Right renal cortex interstitium (tissue), 3 donors: ENCODE results near the gene ZNF253. TPM values are rescaled to one million over a fixed set of nuclear protein-coding genes. Genes with fewer than 3 reads are reported as not detected.
"Not testable (repeated sequence)": the region's sequence is repeated elsewhere in the genome, so short reads cannot be mapped to it uniquely, and the experiment has no call there.

Experiments used
- DNase-seq, 3 donors: peaks; one replicate each; pipeline ENCODE4 v3.0.0-alpha.2; 2013; ENCODE audit warnings: low read depth in 3 of 3, low spot score in 2 of 3
- polyA plus RNA-seq, 3 donors: library from polyadenylated mRNA; unstranded; fragments of 120-200 nt; gene quantifications; one replicate each; pipeline ENCODE4 v1.2.1, GENCODE V29; 2013; ENCODE audit not compliant: insufficient read length in 3 of 3

The ZNF253 gene
- polyA plus RNA-seq, 3 donors: 35.5 to 37.8 (median 36.6) TPM

DNA sequence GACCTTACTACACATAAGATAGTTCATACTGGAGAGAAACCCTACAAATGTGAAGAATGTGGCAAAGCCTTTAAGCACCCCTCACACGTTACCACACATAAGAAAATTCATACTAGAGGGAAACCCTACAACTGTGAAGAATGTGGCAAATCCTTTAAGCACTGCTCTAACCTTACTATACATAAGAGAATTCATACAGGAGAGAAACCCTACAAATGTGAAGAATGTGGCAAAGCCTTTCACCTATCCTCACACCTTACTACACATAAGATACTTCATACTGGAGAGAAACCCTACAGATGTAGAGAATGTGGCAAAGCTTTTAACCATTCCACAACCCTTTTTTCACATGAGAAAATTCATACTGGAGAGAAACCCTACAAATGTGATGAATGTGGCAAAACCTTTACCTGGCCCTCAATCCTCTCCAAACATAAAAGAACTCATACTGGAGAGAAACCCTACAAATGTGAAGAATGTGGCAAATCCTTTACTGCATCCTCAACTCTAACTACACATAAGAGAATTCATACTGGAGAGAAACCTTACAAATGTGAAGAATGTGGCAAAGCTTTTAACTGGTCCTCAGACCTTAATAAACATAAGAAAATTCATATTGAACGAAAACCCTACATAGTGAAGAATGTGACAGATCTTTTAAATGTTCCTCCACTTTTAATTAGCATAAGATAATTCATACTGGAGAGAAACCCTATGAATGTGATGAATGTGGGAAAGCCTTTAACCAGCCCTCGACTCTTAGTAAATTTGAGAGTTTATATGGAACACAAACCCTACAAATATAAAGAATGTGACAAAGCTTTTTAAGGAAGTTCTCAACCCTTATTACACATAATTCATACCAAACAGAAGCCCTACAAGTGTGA is 26.6 kb downstream of the ZNF253 start:
- DNase-seq: not testable (repeated sequence)

DNA sequence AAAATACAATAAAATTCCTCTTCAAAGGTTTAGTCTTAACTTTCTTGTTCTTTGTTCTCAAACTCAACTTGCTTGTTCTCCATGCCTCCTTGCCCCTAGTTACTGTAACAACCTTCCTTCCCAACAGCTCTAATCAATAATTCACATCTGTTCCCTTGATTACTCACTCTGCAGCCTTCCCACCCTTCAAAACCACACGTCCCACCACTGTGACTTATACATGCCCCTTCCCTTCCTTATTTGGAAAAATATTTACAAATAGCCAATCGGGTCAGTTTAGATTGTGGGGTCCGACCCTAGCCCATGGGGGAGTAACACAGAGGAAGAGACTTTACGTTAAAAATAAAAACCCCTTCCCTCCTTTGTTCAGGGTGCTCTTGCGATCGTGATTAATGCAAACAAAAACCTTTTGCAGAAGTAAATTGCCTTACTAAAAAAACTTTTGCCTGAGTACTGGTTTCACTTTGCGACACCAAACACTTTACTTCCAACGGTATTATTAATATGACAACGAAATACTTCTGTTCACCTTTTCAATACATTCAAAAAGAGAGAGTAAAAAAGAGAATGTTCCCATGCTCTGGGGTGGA is 34.6 kb downstream of the ZNF253 start:
- no peak for DNase-seq

DNA sequence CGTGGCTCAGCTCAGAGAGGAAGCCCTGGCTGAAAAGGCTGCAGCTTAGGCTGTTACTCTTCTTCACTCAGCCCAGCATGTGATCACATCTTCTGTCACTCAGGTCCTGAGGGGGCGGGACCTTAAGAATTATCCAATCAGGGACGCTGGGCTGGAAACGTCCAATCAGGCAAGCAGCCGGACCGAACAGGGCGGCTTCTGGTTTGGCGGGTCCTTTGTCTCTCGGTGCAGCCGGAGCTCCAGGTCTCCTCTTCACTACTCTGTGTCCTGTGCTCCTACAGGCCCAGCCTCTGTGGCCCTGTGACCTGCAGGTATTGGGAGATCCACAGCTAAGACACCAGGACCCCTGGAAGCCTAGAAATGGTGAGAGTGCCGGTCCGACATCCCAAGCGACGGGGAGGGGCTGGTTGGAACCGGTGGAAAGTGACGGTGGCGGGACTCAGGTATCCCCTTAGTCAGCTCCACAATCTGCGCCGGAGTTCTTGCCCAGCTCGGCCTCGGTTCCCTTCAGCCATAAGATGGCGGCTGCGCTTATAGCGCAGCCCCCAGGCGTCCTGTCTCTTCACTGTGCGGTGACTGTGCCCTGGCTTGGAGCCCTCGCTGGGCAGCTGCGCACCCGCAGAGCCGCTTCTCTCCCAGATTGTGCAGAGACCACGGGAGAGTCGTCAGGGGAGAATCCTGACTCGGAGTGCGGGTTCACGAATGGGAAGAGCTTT is 35.2 kb downstream of the ZNF253 start, which contains the start of gene ZNF93:
TSS of gene ZNF93 (plus strand) at position 218 of the 716 bp plus-strand sequence. CDS start at position 361, 143 bp downstream.
- DNase-seq: peak; percentile 92 to 96 (median 95)

DNA sequence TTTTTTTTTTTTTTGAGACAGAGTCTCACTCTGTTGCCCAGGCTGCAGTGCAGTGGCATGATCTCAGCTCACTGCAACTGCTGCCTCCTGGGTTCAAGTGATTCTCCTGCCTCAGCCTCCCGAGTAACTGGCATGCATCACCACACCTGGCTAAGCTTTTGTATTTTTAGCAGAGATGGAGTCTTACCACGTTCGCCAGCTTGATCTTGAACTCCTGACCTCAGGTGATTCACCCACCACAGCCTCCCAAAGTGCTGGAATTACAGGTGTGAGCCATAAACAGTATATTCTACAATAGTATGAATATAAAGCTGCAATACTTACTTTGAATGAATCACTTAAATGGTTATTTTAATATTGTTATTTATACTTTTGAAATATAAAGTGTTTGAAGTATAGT is 41.9 kb downstream of the ZNF253 start:
- DNase-seq: not testable (repeated sequence)

DNA sequence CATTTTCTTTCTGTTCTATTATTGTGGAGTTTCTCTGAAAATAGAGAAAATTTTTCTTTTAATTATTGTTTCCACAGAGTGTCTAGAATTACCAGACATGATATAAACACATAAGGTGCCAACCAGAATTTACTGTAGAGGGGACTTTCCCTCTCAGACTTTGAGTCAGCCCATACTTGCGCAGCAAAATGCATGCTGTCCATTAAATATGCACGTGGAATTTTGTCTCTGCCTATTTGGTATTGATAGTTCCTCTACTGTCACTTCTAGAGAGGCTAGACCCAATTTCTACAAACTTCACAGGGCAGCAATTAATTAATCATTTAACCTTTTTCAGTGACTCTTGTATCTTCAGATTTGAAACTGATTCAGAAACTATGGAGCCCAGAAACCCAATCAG is 44.0 kb downstream of the ZNF253 start:
- no peak for DNase-seq

DNA sequence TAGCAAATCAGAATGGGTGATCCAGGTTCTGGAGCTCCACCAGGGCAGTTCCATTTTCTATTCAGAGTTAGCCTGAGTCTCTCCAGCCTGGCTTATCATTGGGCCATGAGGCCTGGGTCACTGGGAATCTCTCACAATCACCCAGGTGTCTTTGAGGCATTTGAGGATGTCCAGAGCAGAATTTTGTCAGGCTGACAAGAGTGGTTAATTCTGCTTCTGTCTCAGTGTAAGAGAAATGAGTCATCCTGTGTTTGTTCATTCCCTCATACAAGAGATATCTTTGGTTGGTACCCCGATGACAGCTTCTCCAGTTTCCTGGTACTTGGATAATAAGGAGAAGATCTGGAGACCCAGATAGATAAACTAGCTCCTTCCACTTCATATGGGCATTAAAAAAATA is 45.5 kb downstream of the ZNF253 start:
- no peak for DNase-seq

DNA sequence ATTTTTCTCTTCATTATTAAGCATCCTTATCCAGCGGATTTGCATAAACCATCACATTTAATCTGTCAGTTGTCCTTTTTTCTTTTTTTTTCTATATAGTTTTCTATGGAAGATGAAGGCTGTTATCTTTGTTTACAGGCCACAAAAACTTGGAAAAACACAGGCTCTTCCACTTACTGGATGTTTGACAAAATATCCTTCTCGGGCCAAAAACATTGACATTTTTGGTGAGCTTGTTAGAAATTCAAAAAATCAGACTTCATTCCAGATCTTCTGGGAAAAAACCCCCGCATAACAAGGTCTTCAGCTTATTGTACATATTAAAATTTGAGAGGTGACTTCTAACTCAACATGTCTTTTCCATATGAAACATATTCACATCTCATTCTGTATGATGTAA is 48.9 kb downstream of the ZNF253 start:
- no peak for DNase-seq

DNA sequence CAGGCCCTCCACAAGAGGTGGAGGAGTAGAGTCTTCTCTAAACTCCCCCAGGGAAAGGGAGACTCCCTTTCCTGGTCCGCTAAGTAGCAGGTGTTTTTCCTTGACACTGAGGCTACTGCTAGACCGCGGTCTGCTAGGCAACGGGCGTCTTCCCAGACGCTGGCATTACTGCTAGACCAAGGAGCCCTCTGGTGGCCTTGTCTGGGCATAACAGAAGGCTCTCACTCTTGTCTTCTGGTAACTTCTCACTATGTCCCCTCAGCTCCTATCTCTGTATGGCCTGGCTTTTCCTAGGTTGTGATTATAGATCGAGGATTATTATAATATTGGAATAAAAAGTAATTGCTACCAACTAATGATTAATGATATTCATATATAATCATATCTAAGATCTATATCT is 64.7 kb downstream of the ZNF253 start:
- DNase-seq: not testable (repeated sequence)

DNA sequence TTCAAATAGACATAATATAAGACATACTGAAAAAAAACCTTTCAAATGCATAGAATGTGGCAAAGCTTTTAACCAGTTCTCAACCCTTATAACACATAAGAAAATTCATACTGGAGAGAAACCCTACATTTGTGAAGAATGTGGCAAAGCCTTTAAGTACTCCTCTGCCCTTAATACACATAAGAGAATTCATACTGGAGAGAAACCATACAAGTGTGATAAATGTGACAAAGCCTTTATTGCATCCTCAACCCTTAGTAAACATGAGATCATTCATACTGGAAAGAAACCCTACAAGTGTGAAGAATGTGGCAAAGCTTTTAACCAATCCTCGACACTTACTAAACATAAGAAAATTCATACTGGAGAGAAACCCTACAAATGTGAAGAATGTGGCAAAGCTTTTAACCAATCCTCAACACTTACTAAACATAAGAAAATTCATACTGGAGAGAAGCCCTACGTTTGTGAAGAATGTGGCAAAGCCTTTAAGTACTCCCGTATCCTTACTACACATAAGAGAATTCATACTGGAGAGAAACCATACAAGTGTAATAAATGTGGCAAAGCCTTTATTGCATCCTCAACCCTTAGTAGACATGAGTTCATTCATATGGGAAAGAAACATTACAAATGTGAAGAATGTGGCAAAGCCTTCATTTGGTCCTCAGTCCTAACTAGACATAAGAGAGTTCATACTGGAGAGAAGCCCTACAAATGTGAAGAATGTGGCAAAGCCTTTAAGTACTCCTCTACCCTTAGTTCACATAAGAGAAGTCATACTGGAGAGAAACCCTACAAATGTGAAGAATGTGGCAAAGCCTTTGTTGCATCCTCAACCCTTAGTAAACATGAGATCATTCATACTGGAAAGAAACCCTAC is 68.0 kb downstream of the ZNF253 start:
- DNase-seq: not testable (repeated sequence)

DNA sequence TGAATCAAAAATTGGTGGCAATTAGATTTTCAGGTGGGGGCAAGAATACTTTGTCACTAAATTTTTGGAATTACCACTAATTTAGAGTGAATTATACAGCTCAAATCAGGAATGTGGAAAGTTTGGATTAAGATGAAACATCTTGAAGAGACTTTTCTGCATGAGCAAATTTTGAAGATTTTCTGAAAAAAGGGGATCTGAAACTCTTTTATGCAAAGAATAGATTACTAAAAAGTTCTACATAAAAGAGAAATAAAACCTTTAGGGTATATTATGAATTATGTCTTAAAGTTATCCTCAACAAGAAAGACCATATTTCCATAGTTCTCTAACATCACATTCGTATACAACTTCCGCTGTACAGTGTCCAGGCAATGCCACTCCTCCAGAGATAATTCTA is 71.7 kb downstream of the ZNF253 start:
- no peak for DNase-seq

DNA sequence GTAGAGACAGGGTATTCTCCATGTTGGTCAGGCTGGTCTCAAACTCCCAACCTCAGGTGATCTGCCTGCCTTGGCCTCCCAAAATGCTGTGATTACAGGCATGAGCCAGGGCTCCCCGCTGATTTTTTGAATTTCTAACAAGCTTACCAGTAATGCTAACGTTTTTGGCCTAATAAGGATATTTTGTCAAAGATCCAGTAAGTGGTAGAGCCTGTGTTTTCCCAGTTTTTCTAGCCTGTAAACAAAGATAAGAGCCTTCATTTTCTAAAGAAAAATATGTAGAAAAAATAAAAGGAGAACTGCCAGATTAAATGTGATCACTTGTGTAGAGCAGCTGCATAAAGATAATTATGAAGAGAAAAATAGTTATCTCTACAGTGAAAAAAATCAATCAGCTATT is 72.8 kb downstream of the ZNF253 start:
- no peak for DNase-seq

DNA sequence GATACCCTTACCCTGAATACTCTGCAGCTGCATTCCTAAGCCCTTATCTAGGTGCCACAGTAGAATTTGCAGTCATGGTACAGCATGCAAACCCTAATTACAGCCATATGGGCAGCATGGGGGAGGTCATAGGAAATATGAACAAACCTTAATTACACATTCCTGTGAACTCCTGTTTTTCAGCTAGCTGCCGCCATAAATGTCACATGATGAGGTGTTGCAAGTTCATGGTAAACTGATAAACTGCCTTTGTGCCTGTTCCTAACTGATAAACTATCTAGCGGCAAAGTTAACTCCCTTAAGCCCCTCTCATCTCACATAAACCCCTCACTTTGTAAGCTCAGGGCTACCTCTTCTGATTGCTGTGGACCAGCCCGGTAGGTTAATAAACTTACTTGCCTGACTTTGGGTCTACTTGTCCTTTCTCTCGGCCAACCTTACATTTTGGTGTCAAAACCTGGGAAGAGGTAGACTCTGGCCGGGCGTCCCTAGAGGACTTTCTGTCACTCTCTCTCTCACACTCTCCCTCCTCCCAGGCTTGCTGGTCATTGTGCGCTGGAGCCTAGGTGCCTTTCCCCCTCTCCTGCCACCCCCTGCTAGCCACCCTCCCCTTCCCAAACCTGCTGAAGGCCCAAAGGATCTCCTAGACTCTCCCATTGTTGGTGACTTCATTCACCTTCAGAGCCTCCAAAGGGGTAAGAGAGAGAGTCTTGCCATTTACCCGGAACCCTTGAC is 78.3 kb downstream of the ZNF253 start:
- DNase-seq: no peak

Other genes with a start within 250 kb of the ZNF253 start
- gene PBX4, start 247.2 kb upstream of the ZNF253 start, polyA plus RNA-seq: 1 to 10 TPM; 1.8 to 3.1 (median 2.9) TPM
- gene LPAR2, start 237.7 kb upstream of the ZNF253 start, polyA plus RNA-seq: 10 to 100 TPM; 18.3 to 22.0 (median 21.5) TPM
- gene GMIP, start 222.2 kb upstream of the ZNF253 start, polyA plus RNA-seq: 1 to 10 TPM; 4.1 to 4.5 (median 4.1) TPM
- 10 to 100 TPM; 32.7 to 40.0 (median 34.0) TPM for gene ATP13A1, start 202.2 kb upstream of the ZNF253 start, polyA plus RNA-seq
- 10 to 100 TPM; 16.6 to 20.1 (median 16.9) TPM for gene ZNF101, start 197.0 kb upstream of the ZNF253 start, polyA plus RNA-seq
- 10 to 100 TPM; 17.0 to 19.0 (median 18.1) TPM for gene ZNF14, start 132.8 kb upstream of the ZNF253 start, polyA plus RNA-seq
- gene ZNF506, start 44.1 kb upstream of the ZNF253 start, polyA plus RNA-seq: 10 to 100 TPM; 33.0 to 34.6 (median 33.8) TPM
- 10 to 100 TPM; 19.0 to 21.2 (median 19.5) TPM for gene ZNF93, start 35.1 kb downstream of the ZNF253 start, polyA plus RNA-seq
- gene ZNF682, start 173.6 kb downstream of the ZNF253 start, polyA plus RNA-seq: 10 to 100 TPM; 14.7 to 16.2 (median 15.6) TPM
- gene ZNF90, start 212.1 kb downstream of the ZNF253 start, polyA plus RNA-seq: 10 to 100 TPM in 2 of 3 donors, 1 to 10 TPM in 1; 10.0 to 12.6 (median 12.3) TPM